AG09319 (cell line): ENCODE data around the gene EEFSEC.

Source experiments
- DNase-seq: peaks from one replicate; pipeline ENCODE4 v3.0.0-alpha.2; 2010; ENCODE audit warnings: low read depth; ENCODE audit errors: extremely low read depth
- CTCF ChIP-seq: IDR thresholded peaks from 2 replicates; pipeline ENCODE4 v1.5.1; 2011; ENCODE audit warnings: low read depth, mild to moderate bottlenecking, inconsistent platforms, low read length, moderate library complexity

Gene EEFSEC

GRCh38 chr3:128218548-128219257 is 65.4 kb downstream of the EEFSEC start:
- no peak for TF ChIP-seq CTCF
- DNase-seq: no peak

GRCh38 chr3:128221328-128221727 is 68.0 kb downstream of the EEFSEC start:
- no peak for TF ChIP-seq CTCF
- DNase-seq: no peak

GRCh38 chr3:128222796-128223385 is 69.6 kb downstream of the EEFSEC start:
- DNase-seq: no peak
- no peak for TF ChIP-seq CTCF

GRCh38 chr3:128226186-128226725 is 73.0 kb downstream of the EEFSEC start:
- no peak for TF ChIP-seq CTCF

GRCh38 chr3:128226795-128227395 is 73.6 kb downstream of the EEFSEC start:
- no peak for DNase-seq
- TF ChIP-seq CTCF: peak; percentile 74

More at GRCh38 chr3:128226186-128226725, 73.0 kb downstream of the EEFSEC start:
- DNase-seq: no peak

GRCh38 chr3:128227507-128227906 is 74.2 kb downstream of the EEFSEC start:
- TF ChIP-seq CTCF: no peak
- DNase-seq: no peak

GRCh38 chr3:128228366-128228910 is 75.2 kb downstream of the EEFSEC start:
- TF ChIP-seq CTCF: no peak
- DNase-seq: no peak
